ENCODE results near the gene PBX4. TPM values are rescaled to one million over a fixed set of nuclear protein-coding genes. Genes with fewer than 3 reads are reported as not detected.

PBX4 gene
- total and polyA plus RNA-seq, 2 of the 8 experiments (the other 6 are each of a cell fraction or from before 2014, with no cell fraction given) = 3.4 to 3.8 TPM

- Histone ChIP-seq H3K79me2 (ENCODE audit: control insufficient read depth in 1 of 2, insufficient read depth in 2 of 2, low read length in 2 of 2) (no peaks in the 10 kb centered on the region), H3K4me3 (ENCODE audit: extremely low read depth in 1 of 4, insufficient read depth in 2 of 4, low read depth in 3 of 4, low read length in 4 of 4) (no peak overlapping the region), H3K9ac (replicated peaks in 1 of 4; ENCODE audit: extremely low read depth in 1 of 4, low read depth in 3 of 4, low read length in 3 of 4) (no peak overlapping the region), H3K79me1 (ENCODE audit: low read depth, low read length) (no peaks in the 10 kb centered on the region), H3K14ac (ENCODE audit: insufficient read length) (no peak overlapping the region), H3K4ac (replicated peaks; ENCODE audit: insufficient read length, low read depth, low read length) (no peak overlapping the region), H3K4me1 (replicated peaks in 1 of 4; ENCODE audit: control insufficient read depth in 3 of 4, insufficient read depth in 4 of 4, low read length in 3 of 4) (peaks cover 0 to 8% (median 3%) of the 10 kb centered on the region in 4 experiments; a peak in 3 of 7 replicates), H4K5ac (ENCODE audit: insufficient read length, low read depth, low read length) (no peak overlapping the region), H2AK5ac (ENCODE audit: low read depth, low read length) (no peak overlapping the region), H3K23ac (ENCODE audit: insufficient read length) (no peak overlapping the region), H3K18ac (ENCODE audit: extremely low read depth, low read length) (no peak overlapping the region), H3K27ac (ENCODE audit: low read depth, low read length) (no peak overlapping the region), H2AFZ (ENCODE audit: low read length) (no peak overlapping the region), H4K91ac (replicated peaks; ENCODE audit: insufficient read length, low read length) (no peak overlapping the region), H3K4me2 (ENCODE audit: insufficient read depth in 1 of 2, low read depth in 2 of 2, low read length in 2 of 2) (no peak overlapping the region), H3K27me3 (replicated peaks in 1 of 4; ENCODE audit: control insufficient read depth in 3 of 4, extremely low read depth in 1 of 4, insufficient read depth in 3 of 4, low read length in 3 of 4) (peaks cover 2 to 9% (median 6%) of the 10 kb centered on the region in 4 experiments; a peak in 6 of 7 replicates), H2BK12ac (ENCODE audit: low read depth, low read length) (no peak overlapping the region), H2BK5ac (ENCODE audit: low read depth, low read length) (no peak overlapping the region), H2BK120ac (replicated peaks; ENCODE audit: low read depth, low read length) (no peak overlapping the region), H4K8ac (ENCODE audit: extremely low read depth, insufficient read depth, low read length) (no peak overlapping the region), H2BK20ac (ENCODE audit: low read length) (no peak overlapping the region), H3K36me3 (ENCODE audit: control insufficient read depth in 2 of 4, insufficient read depth in 4 of 4, low read length in 3 of 4) (peaks cover 0 to 5% (median 0%) of the 10 kb centered on the region in 4 experiments; a peak in 3 of 8 replicates), H3K56ac (replicated peaks; ENCODE audit: insufficient read length, low read depth, low read length) (no peak overlapping the region), H3K23me2 (ENCODE audit: low read depth, low read length) (peaks cover 6% of the 10 kb centered on the region; the same call in 1 of the 2 replicates), H2BK15ac (ENCODE audit: low read length) (no peak overlapping the region), H3K9me3 (ENCODE audit: insufficient read depth in 2 of 2, low read depth in 1 of 2, low read length in 1 of 2) (no peaks in the 10 kb centered on the region), H4K20me1 (replicated peaks in 1 of 2; ENCODE audit: control insufficient read depth in 1 of 2, insufficient read depth in 2 of 2, low read length in 2 of 2) (peaks cover 6 to 17% of the 10 kb centered on the region in 2 experiments)
- no peak for DNase-seq (ENCODE audit: low read depth in 1 of 2, low spot score in 2 of 2)
- no peak for FAIRE-seq
- 89% methylated on average over 6 of the region's 6 CpGs; no CpG with 5 or more reads in 1 of the 2 experiments for WGBS, 2 experiments (ENCODE audit: extremely low coverage in 1 of 2, insufficient coverage in 1 of 2, insufficient read length in 1 of 2, insufficient replicate concordance in 2 of 2, low coverage in 1 of 2, low lambda C conversion rate in 2 of 2, missing lambda C conversion rate in 1 of 2)
- CTCF ChIA-PET (ENCODE audit: partially characterized antibody) = interaction anchor here (1.9 to 8.2 kb wide), 4 partner anchors 19 to 106 kb away, joined by 4 to 104 read pairs (median 16); no protein-coding TSS in a partner anchor
- POLR2A ChIA-PET (ENCODE audit: partially characterized antibody) = interaction anchor here (0.8 to 2.6 kb wide), 4 partner anchors 14 to 44 kb away, joined by 3 to 10 read pairs (median 6); partner anchors contain the start of genes NDUFA13 and TSSK6
- TF ChIP-seq SRF (IDR thresholded peaks at IDR 0.05; ENCODE audit: low read depth, low read length) (no peak), EZH2 (IDR thresholded peaks at IDR 0.05; ENCODE audit: low read depth, low read length, severe bottlenecking) (no peak), SIN3A (conservative IDR thresholded peaks at IDR 0.05 in 1 of 2, IDR thresholded peaks at IDR 0.05 in 1 of 2; ENCODE audit: low read depth in 1 of 2, low read length in 2 of 2) (no peak), TEAD4 (IDR thresholded peaks at IDR 0.05; ENCODE audit: low read depth, low read length) (no peak), KDM5A (IDR thresholded peaks at IDR 0.05; ENCODE audit: low read length) (no peak), CTCF (IDR thresholded peaks at IDR 0.05; ENCODE audit: control extremely low read depth in 1 of 3, insufficient read depth in 1 of 3, low read depth in 1 of 3, low read length in 3 of 3) (no peak), POLR2A (IDR thresholded peaks at IDR 0.05; ENCODE audit: control extremely low read depth in 1 of 2, low read depth in 2 of 2, low read length in 2 of 2) (no peak), ATF3 (IDR thresholded peaks at IDR 0.05; ENCODE audit: insufficient read depth, low read depth, low read length) (no peak), FOSL1 (IDR thresholded peaks at IDR 0.05; ENCODE audit: insufficient read depth, low read depth, low read length) (no peak), ZNF274 (IDR thresholded peaks at IDR 0.05; ENCODE audit: borderline replicate concordance, extremely low read depth, low read length) (no peak), TAF1 (IDR thresholded peaks at IDR 0.05; ENCODE audit: low read depth, low read length) (no peak)
Measured at GRCh38 chr19:19533841-19534240, 84.6 kb downstream of the PBX4 start.
